NB4 (cell line): ENCODE measurements around the gene METTL24.
"Not testable (repeated sequence)": the region's sequence is repeated elsewhere in the genome, so short reads cannot be mapped to it uniquely, and the experiment has no call there.

Source experiments
- DNase-seq: peaks from one replicate; pipeline ENCODE4 v3.0.0; 2010; ENCODE audit warnings: low read depth
- H3K4me3 ChIP-seq: one replicate; pipeline ENCODE4 v1.5.1; 2011; ENCODE audit warnings: mild to moderate bottlenecking, low read depth, low read length, moderate library complexity
- MYC ChIP-seq: IDR thresholded peaks from 2 replicates; pipeline ENCODE4 v1.6.1; 2011; ENCODE audit warnings: low read depth, low read length
- POLR2A ChIP-seq: IDR thresholded peaks from 2 replicates; pipeline ENCODE4 v1.6.1; 2011; ENCODE audit warnings: mild to moderate bottlenecking; ENCODE audit not compliant: insufficient read length; ENCODE audit errors: extremely low read depth
- TF ChIP-seq, protein P1 (sequence below): IDR thresholded peaks from 2 replicates; pipeline ENCODE4 v1.6.1; 2011; ENCODE audit warnings: low read depth, low read length
- TF ChIP-seq, protein P2 (sequence below): IDR thresholded peaks from one replicate; pipeline ENCODE4 v1.5.1; 2012; ENCODE audit warnings: low read depth, low read length

The METTL24 gene

DNA sequence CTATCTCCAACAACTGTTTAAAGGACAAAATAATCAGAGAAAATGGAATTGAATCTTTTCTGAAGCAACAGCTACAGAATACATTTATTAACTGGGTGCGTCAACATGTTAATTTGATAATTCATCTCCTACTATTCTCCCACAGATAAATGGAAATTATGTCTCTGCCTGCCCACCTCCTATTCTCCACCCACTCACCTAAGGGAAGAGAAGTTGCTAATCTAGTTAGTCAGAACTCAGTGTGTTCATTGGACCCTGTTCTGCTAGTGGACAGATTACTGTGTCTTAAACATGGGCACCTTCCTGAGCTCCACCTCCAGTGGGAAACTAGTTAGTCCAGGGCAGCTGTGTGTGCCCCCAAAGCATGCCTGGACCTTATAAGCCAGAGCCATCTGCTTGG lies 41.0 kb downstream of the METTL24 start:
- no peak overlapping the region for H3K4me3 ChIP-seq
- no peak for DNase-seq
- TF ChIP-seq MYC (no peak), POLR2A (no peak)
- TF ChIP-seq, protein P1, sequence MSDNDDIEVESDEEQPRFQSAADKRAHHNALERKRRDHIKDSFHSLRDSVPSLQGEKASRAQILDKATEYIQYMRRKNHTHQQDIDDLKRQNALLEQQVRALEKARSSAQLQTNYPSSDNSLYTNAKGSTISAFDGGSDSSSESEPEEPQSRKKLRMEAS, result no peak
- TF ChIP-seq, protein P2, sequence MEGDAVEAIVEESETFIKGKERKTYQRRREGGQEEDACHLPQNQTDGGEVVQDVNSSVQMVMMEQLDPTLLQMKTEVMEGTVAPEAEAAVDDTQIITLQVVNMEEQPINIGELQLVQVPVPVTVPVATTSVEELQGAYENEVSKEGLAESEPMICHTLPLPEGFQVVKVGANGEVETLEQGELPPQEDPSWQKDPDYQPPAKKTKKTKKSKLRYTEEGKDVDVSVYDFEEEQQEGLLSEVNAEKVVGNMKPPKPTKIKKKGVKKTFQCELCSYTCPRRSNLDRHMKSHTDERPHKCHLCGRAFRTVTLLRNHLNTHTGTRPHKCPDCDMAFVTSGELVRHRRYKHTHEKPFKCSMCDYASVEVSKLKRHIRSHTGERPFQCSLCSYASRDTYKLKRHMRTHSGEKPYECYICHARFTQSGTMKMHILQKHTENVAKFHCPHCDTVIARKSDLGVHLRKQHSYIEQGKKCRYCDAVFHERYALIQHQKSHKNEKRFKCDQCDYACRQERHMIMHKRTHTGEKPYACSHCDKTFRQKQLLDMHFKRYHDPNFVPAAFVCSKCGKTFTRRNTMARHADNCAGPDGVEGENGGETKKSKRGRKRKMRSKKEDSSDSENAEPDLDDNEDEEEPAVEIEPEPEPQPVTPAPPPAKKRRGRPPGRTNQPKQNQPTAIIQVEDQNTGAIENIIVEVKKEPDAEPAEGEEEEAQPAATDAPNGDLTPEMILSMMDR, result no peak

DNA sequence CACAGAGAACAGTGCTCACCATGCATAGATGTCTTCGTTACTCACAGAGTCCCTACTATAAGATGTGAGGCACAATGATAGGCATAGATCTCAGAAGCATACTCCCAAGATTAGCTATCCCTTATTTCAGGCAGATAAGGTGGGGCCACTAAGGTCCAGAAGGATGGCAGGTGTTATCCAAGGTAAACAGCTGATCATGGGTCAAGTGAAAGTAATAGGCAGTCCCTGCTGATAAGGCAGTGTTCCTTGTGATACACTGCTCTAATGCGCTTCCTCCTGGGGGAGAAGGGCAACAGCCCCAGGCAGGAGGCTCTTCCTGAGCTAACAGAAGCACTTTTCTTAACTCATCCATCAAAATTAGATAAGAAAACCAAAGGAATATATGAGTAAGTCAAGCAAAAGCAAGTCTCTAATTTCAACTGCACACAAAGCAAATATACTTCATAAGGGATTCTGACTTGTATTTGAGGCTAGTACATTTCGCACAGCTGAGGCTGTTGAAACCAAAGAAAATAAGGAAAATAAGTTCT lies 42.2 kb downstream of the METTL24 start:
- DNase-seq, result no peak
- TF ChIP-seq, protein P1, result no peak
- TF ChIP-seq POLR2A, result no peak
- no peak for TF ChIP-seq MYC
- TF ChIP-seq, protein P2, result no peak
- H3K4me3 ChIP-seq, result no peak overlapping the region

DNA sequence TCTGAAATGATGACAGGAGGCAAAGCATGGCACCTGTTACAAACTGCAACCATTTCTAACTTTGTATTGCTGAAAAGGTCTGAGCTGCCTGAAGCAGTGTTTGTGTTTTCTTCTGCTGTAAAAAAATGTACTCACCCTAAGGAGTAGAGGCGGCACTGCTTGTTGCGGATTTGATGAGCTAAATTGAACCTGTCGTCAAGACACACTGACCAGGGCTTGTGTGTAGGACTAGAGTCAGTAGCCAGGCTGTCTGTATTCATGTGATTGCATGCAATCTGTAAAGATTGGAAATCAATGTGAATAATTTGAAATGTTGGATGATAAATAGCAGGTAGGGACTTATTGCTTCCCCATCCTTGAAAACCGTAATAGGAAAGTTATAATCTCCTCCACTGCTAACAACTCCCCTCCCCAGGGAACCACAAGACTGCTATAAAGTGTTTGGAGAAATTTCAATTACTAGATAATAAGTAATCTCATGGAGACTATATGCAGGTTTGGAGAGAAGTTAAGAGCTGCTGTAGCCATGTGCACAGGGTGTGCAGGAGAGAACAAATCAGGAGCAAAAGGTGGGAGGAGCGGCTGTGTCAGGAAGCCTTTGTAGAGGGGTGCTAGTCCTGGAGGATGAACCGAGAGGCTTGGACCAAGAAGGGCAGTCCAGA lies 42.8 kb downstream of the METTL24 start:
- no peak overlapping the region for H3K4me3 ChIP-seq
- DNase-seq, result no peak
- no peak for TF ChIP-seq POLR2A
- TF ChIP-seq MYC, result no peak
- TF ChIP-seq, protein P2, result no peak
- TF ChIP-seq, protein P1, result no peak

DNA sequence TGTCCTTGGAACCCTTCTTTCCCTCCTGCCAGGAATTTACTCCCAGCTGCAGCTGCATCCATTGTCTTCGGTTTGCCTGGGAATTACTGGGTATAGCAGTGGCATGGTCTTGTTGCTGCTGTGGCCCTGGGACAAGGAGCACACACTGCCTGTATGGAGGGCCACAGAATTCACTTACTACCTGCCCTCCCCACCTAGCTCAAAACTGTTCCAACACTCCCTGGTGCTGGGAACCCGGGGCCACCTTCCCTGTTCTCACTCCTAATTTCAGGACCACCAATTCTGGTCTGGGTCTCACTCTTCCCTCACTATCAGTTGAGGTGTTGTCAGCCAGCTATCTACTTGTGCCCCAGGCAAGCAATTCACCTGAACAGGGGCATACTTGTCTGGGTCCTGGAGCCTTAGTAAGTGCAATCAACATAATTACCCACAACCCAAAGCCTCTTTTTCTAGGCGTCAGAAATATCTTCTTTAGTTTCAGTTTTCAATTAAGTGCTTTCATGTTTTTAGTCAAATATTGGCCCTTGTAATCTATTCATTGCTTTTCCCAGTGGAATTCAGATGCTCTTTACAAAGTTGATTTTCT lies 47.2 kb downstream of the METTL24 start:
- TF ChIP-seq POLR2A, result no peak
- TF ChIP-seq, protein P1, result no peak
- no peak for TF ChIP-seq MYC
- TF ChIP-seq, protein P2, result no peak
- DNase-seq, result no peak
- H3K4me3 ChIP-seq, result no peak overlapping the region

- not testable (repeated sequence) for H3K4me3 ChIP-seq, DNase-seq
Observed at GRCh38 chr6:110309432-110309831, 48.7 kb downstream of the METTL24 start.

- peak; percentile 38 for DNase-seq
- TF ChIP-seq, protein P2, result no peak
- TF ChIP-seq MYC (no peak), POLR2A (no peak)
- TF ChIP-seq, protein P1, result no peak
- H3K4me3 ChIP-seq, result no peak overlapping the region
Observed at GRCh38 chr6:110307368-110307767, 50.8 kb downstream of the METTL24 start.

GRCh38 chr6:110305832-110306231 lies 52.3 kb downstream of the METTL24 start:
- not testable (repeated sequence) for H3K4me3 ChIP-seq, DNase-seq

- DNase-seq, H3K4me3 ChIP-seq: not testable (repeated sequence)
Observed at GRCh38 chr6:110303692-110304091, 54.5 kb downstream of the METTL24 start.
